ENCODE results near the gene UBE2H.

GRCh38 chr7:129855234-129855673 is 97.5 kb downstream of the UBE2H start:
- TF ChIP-seq, protein P1, sequence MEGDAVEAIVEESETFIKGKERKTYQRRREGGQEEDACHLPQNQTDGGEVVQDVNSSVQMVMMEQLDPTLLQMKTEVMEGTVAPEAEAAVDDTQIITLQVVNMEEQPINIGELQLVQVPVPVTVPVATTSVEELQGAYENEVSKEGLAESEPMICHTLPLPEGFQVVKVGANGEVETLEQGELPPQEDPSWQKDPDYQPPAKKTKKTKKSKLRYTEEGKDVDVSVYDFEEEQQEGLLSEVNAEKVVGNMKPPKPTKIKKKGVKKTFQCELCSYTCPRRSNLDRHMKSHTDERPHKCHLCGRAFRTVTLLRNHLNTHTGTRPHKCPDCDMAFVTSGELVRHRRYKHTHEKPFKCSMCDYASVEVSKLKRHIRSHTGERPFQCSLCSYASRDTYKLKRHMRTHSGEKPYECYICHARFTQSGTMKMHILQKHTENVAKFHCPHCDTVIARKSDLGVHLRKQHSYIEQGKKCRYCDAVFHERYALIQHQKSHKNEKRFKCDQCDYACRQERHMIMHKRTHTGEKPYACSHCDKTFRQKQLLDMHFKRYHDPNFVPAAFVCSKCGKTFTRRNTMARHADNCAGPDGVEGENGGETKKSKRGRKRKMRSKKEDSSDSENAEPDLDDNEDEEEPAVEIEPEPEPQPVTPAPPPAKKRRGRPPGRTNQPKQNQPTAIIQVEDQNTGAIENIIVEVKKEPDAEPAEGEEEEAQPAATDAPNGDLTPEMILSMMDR (IDR thresholded peaks at IDR 0.05) = no peak
- TF ChIP-seq POLR2AphosphoS5 (IDR thresholded peaks at IDR 0.05; ENCODE audit: insufficient read depth in 1 of 2, low read depth in 1 of 2) (no peak), POLR2A (IDR thresholded peaks at IDR 0.05) (no peak)
